Mucosa of descending colon (tissue), 3 donors: ENCODE data around the gene C3orf85. TPM values are rescaled to one million over a fixed set of nuclear protein-coding genes. Genes with fewer than 3 reads are reported as not detected.
A peak's percentile ranks its signal among the peaks of the same experiment; 100 is the strongest.

Experiments
- ATAC-seq: fragments of 200-7000 bp; cut with Tn5 transposase; one replicate; pipeline ENCODE4 v1.9.1; 2020; ENCODE audit warnings: mild to moderate bottlenecking, moderate library complexity
- DNase-seq, 3 donors: peaks; one replicate each; pipeline ENCODE4 v3.0.0-alpha.2; 2020
- H3K36me3 ChIP-seq: fragments of 200-600 bp; one replicate; pipeline ENCODE4 v1.8.0; 2021; ENCODE audit warnings: low read depth, mild to moderate bottlenecking
- H3K4me1 ChIP-seq: fragments of 200-600 bp; one replicate; pipeline ENCODE4 v1.8.0; 2021; ENCODE audit warnings: low read depth, mild to moderate bottlenecking
- H3K4me3 ChIP-seq: fragments of 200-600 bp; one replicate; pipeline ENCODE4 v1.8.0; 2021; ENCODE audit warnings: mild to moderate bottlenecking
- H3K9me3 ChIP-seq: fragments of 200-600 bp; one replicate; pipeline ENCODE4 v1.8.0; 2021; ENCODE audit warnings: mild to moderate bottlenecking
- CTCF ChIP-seq: fragments of 200-600 bp; IDR thresholded peaks from one replicate; pipeline ENCODE4 v1.8.0; 2022; ENCODE audit warnings: antibody characterized with exemption, mild to moderate bottlenecking
- intact Hi-C, 2 donors: fragments of 100-400 bp; cut with DNase I in 1 of 2; cut with micrococcal nuclease in 1 of 2; formaldehyde crosslinking; loops; one replicate each; pipeline versions ENCODE4 v1.11.0 to v1.11.1; 2022; cut with DNase I, micrococcal nuclease
- total RNA-seq, 3 donors: library from RNA; stranded (reverse); fragmentation: NEBNext Ultra II Directional in 2 of 3; extraction: Animal tissue kit (Norgen Biotek cat#: 25700) in 2 of 3; gene quantifications; one replicate each; pipeline versions ENCODE4 v1.2.1 to v1.2.4, GENCODE V29; 2021 to 2023
- donor health status: DM: no; HTN: no; CAD: no; lungs with moderate emphysema.
- donor health status: DM: no; HTN: no; CAD: no.
- donor health status: DM: no; HTN: yes; CAD: no.

The C3orf85 gene
- total RNA-seq, 3 donors from 2014 or later: 13.0 to 32.6 (median 13.1) TPM

- Histone ChIP-seq H3K36me3 (no peaks in the 10 kb centered on the region), H3K4me3 (no peak overlapping the region), H3K4me1 (peaks cover 10% of the 10 kb centered on the region), H3K9me3 (no peaks in the 10 kb centered on the region)
- ATAC-seq: peak; percentile 69
- no peak for TF ChIP-seq CTCF
- intact Hi-C loops: no loop called here
- no peak for DNase-seq
These were observed 12.6 kb downstream of the C3orf85 start for GRCh38 chr3:109149078-109149477.

GRCh38 chr3:109152320-109152719, 15.8 kb downstream of the C3orf85 start:
- Histone ChIP-seq H3K4me3 (no peak overlapping the region), H3K4me1 (peaks cover 27% of the 10 kb centered on the region), H3K9me3 (no peaks in the 10 kb centered on the region), H3K36me3 (no peaks in the 10 kb centered on the region)
- ATAC-seq (peak; percentile 68), DNase-seq (peak in 2 of 3 donors; percentile 46 to 55)
- TF ChIP-seq CTCF: no peak
- intact Hi-C loops: no loop called here

- Histone ChIP-seq H3K4me1 (peaks cover 27% of the 10 kb centered on the region), H3K9me3 (no peaks in the 10 kb centered on the region), H3K36me3 (no peaks in the 10 kb centered on the region), H3K4me3 (no peak overlapping the region)
- DNase-seq (no peak), ATAC-seq (no peak)
- intact Hi-C loops: no loop called here
- TF ChIP-seq CTCF: no peak
These were observed 18.5 kb downstream of the C3orf85 start for GRCh38 chr3:109154979-109155378.

- ATAC-seq (peak; percentile 91), DNase-seq (peak in 1 of 3 donors; percentile 49)
- Histone ChIP-seq H3K36me3 (no peaks in the 10 kb centered on the region), H3K9me3 (no peaks in the 10 kb centered on the region), H3K4me3 (no peak overlapping the region), H3K4me1 (peaks cover 27% of the 10 kb centered on the region)
- no peak for TF ChIP-seq CTCF
- intact Hi-C loops: no loop called here
These were observed 19.3 kb downstream of the C3orf85 start for GRCh38 chr3:109155828-109156227.

- Histone ChIP-seq H3K36me3 (no peaks in the 10 kb centered on the region), H3K4me3 (no peak overlapping the region), H3K9me3 (no peaks in the 10 kb centered on the region), H3K4me1 (peaks cover 8% of the 10 kb centered on the region)
- intact Hi-C loops: no loop called here
- DNase-seq: no peak
- no peak for TF ChIP-seq CTCF
- ATAC-seq: peak; percentile 94
These were observed 25.1 kb downstream of the C3orf85 start for GRCh38 chr3:109161487-109162123.

- intact Hi-C loops: no loop called here
- no peak overlapping the region for H3K4me3 ChIP-seq
- no peak for TF ChIP-seq CTCF
- DNase-seq: no peak
- ATAC-seq: no peak
- H3K9me3 ChIP-seq: no peaks in the 10 kb centered on the region
- peaks cover 6% of the 10 kb centered on the region for H3K4me1 ChIP-seq
- H3K36me3 ChIP-seq: no peaks in the 10 kb centered on the region
These were observed 29.4 kb downstream of the C3orf85 start for GRCh38 chr3:109165905-109166304.
